Measurements from ENCODE around the gene PCDHGA9. TPM values are rescaled to one million over a fixed set of nuclear protein-coding genes. Genes with fewer than 3 reads are reported as not detected.
"Not testable (repeated sequence)": the region's sequence is repeated elsewhere in the genome, so short reads cannot be mapped to it uniquely, and the experiment has no call there.

The PCDHGA9 gene
- total RNA-seq, 2 donors from 2014 or later = 0.89 to 7.3 TPM

DNA sequence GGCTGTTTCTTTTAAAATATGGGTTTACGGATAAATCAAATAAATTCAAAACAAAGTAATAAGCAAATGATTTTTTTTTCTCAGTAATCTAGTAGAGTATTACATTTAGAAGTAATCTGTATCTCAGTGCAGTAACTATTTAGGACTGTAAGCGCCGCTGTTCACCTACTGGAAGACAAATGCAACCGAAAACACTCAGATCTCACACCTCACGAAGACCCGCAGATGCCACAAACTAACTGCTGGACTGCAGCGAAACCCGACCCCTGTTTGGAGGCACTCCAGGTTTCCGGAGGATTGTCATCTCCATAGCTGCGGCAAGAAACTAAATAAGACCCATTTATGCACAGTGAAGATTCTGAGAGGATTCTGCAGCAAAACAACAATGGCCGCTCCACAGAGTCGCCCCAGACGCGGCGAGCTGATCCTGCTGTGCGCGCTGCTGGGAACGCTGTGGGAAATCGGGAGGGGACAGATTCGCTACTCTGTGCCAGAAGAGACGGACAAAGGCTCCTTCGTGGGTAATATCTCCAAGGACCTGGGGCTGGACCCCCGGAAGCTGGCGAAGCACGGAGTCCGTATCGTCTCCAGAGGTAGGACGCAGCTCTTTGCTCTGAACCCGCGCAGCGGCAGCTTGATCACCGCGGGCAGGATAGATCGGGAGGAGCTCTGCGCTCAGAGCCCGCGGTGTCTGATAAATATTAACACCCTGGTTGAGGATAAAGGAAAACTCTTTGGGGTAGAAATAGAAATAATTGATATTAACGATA is 10.0 kb upstream of the PCDHGA9 start, which contains the start of gene PCDHGA8:
TSS of gene PCDHGA8 (plus strand) at position 205 of the 770 bp plus-strand sequence. CDS start at position 386, 181 bp downstream.
- H3K36me3 ChIP-seq (ENCODE audit: control insufficient read depth, insufficient read depth, low read length) = no peaks in the 10 kb centered on the region
- TF ChIP-seq, protein P1, sequence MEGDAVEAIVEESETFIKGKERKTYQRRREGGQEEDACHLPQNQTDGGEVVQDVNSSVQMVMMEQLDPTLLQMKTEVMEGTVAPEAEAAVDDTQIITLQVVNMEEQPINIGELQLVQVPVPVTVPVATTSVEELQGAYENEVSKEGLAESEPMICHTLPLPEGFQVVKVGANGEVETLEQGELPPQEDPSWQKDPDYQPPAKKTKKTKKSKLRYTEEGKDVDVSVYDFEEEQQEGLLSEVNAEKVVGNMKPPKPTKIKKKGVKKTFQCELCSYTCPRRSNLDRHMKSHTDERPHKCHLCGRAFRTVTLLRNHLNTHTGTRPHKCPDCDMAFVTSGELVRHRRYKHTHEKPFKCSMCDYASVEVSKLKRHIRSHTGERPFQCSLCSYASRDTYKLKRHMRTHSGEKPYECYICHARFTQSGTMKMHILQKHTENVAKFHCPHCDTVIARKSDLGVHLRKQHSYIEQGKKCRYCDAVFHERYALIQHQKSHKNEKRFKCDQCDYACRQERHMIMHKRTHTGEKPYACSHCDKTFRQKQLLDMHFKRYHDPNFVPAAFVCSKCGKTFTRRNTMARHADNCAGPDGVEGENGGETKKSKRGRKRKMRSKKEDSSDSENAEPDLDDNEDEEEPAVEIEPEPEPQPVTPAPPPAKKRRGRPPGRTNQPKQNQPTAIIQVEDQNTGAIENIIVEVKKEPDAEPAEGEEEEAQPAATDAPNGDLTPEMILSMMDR (conservative IDR thresholded peaks at IDR 0.05) = no peak
- H3K9ac ChIP-seq (ENCODE audit: extremely low read depth, low read length, poor library complexity, severe bottlenecking) = no peak within 1 kb of the TSS
- WGBS, 2 experiments (ENCODE audit: insufficient coverage in 1 of 2, insufficient read length in 1 of 2) = 95 to 98% methylated on average over 28 to 38 of the region's 38 CpGs
- peaks cover 11% of the 10 kb centered on the region for H3K27me3 Mint-ChIP-seq (ENCODE audit: insufficient read depth)
- peak within 1 kb of the TSS; percentile 20 for H3K4me3 ChIP-seq (ENCODE audit: low read length)
- H3K36me3 Mint-ChIP-seq (ENCODE audit: low read depth) = peaks cover 65% of the 10 kb centered on the region
- H3K4me1 Mint-ChIP-seq = no peaks in the 10 kb centered on the region
- no peaks in the 10 kb centered on the region for H3K27me3 ChIP-seq (ENCODE audit: control insufficient read depth, insufficient read depth, low read length, poor library complexity, severe bottlenecking)
- H3K9me3 ChIP-seq (ENCODE audit: control insufficient read depth, low read length) = peaks cover 68% of the 10 kb centered on the region
- no peak for DNase-seq
- H3K27ac Mint-ChIP-seq = no peak within 1 kb of the TSS
- peaks cover 89% of the 10 kb centered on the region for H3K9me3 Mint-ChIP-seq
- no peak within 1 kb of the TSS for H3K4me3 Mint-ChIP-seq
- H3K4me1 ChIP-seq (ENCODE audit: control insufficient read depth, insufficient read depth, low read length) = no peaks in the 10 kb centered on the region
- H3K27ac ChIP-seq (ENCODE audit: low read depth, low read length) = no peak within 1 kb of the TSS

DNA sequence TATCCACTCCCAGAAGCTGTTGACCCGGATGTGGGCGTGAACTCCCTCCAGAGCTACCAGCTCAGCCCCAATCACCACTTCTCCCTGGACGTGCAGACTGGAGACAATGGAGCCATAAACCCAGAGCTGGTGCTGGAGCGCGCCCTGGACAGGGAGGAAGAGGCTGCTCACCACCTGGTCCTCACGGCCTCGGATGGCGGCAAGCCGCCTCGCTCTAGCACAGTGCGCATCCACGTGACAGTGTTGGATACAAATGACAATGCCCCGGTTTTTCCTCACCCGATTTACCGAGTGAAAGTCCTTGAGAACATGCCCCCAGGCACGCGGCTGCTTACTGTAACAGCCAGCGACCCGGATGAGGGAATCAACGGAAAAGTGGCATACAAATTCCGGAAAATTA is 9.3 kb upstream of the PCDHGA9 start:
- Mint-ChIP-seq H3K9me3 (peaks cover 89% of the 10 kb centered on the region), H3K27ac (no peak overlapping the region), H3K4me3 (no peak overlapping the region), H3K27me3 (ENCODE audit: insufficient read depth) (peaks cover 9% of the 10 kb centered on the region), H3K36me3 (ENCODE audit: low read depth) (peaks cover 63% of the 10 kb centered on the region), H3K4me1 (no peaks in the 10 kb centered on the region)
- Histone ChIP-seq H3K4me3 (ENCODE audit: low read length) (no peak overlapping the region), H3K4me1 (ENCODE audit: control insufficient read depth, insufficient read depth, low read length) (no peaks in the 10 kb centered on the region), H3K9ac (ENCODE audit: extremely low read depth, low read length, poor library complexity, severe bottlenecking) (no peak overlapping the region), H3K27ac (ENCODE audit: low read depth, low read length) (no peak overlapping the region), H3K9me3 (ENCODE audit: control insufficient read depth, low read length) (peaks cover 66% of the 10 kb centered on the region), H3K36me3 (ENCODE audit: control insufficient read depth, insufficient read depth, low read length) (no peaks in the 10 kb centered on the region), H3K27me3 (ENCODE audit: control insufficient read depth, insufficient read depth, low read length, poor library complexity, severe bottlenecking) (no peaks in the 10 kb centered on the region)
- TF ChIP-seq, protein P1 (conservative IDR thresholded peaks at IDR 0.05) = no peak
- 94 to 97% methylated on average over 19 to 21 of the region's 21 CpGs for WGBS, 2 experiments (ENCODE audit: insufficient coverage in 1 of 2, insufficient read length in 1 of 2)
- DNase-seq = no peak

DNA sequence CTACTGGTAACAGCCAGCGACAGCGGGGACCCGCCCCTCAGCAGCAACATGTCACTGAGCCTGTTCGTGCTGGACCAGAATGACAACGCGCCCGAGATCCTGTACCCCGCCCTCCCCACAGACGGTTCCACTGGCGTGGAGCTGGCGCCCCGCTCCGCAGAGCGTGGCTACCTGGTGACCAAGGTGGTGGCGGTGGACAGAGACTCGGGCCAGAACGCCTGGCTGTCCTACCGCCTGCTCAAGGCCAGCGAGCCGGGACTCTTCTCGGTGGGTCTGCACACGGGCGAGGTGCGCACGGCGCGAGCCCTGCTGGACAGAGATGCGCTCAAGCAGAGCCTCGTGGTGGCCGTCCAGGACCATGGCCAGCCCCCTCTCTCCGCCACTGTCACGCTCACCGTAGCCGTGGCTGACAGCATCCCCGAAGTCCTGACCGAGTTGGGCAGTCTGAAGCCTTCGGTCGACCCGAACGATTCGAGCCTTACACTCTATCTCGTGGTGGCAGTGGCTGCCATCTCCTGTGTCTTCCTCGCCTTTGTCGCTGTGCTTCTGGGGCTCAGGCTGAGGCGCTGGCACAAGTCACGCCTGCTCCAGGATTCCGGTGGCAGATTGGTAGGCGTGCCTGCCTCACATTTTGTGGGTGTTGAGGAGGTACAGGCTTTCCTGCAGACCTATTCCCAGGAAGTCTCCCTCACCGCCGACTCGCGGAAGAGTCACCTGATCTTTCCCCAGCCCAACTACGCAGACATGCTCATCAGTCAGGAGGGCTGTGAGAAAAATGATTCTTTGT is 8.0 kb upstream of the PCDHGA9 start:
- H3K36me3 ChIP-seq (ENCODE audit: control insufficient read depth, insufficient read depth, low read length); H3K27ac Mint-ChIP-seq; H3K27me3 Mint-ChIP-seq (ENCODE audit: insufficient read depth); H3K9ac ChIP-seq (ENCODE audit: extremely low read depth, low read length, poor library complexity, severe bottlenecking); H3K4me1 Mint-ChIP-seq; H3K4me3 Mint-ChIP-seq; H3K4me1 ChIP-seq (ENCODE audit: control insufficient read depth, insufficient read depth, low read length); H3K4me3 ChIP-seq (ENCODE audit: low read length); H3K27ac ChIP-seq (ENCODE audit: low read depth, low read length); DNase-seq; H3K27me3 ChIP-seq (ENCODE audit: control insufficient read depth, insufficient read depth, low read length, poor library complexity, severe bottlenecking): not testable (repeated sequence)
- peaks cover 71% of the 10 kb centered on the region for H3K9me3 ChIP-seq (ENCODE audit: control insufficient read depth, low read length)
- WGBS, 2 experiments (ENCODE audit: insufficient coverage in 1 of 2, insufficient read length in 1 of 2) = 92 to 98% methylated on average over 24 to 41 of the region's 53 CpGs
- Mint-ChIP-seq H3K36me3 (ENCODE audit: low read depth) (peaks cover 60% of the 10 kb centered on the region), H3K9me3 (peaks cover 89% of the 10 kb centered on the region)

Measured in endodermal cell (in vitro differentiated cells).